Brain microvascular endothelial cell (primary cell): ENCODE data around the gene TLNRD1.

Source experiments
- DNase-seq: peaks from one replicate; pipeline ENCODE4 v3.0.0-alpha.2; 2020
- H3K27ac ChIP-seq: fragments of 250-450 bp; sonication (Bioruptor Pico); 2 replicates; pipeline ENCODE4 v1.5.1; 2020; ENCODE audit warnings: mild to moderate bottlenecking, moderate library complexity
- H3K27me3 ChIP-seq: fragments of 250-450 bp; sonication (Bioruptor Pico); replicated peaks from 2 replicates; pipeline ENCODE4 v1.5.1; 2020; ENCODE audit warnings: mild to moderate bottlenecking
- H3K36me3 ChIP-seq: fragments of 250-450 bp; sonication (Bioruptor Pico); replicated peaks from 2 replicates; pipeline ENCODE4 v1.5.1; 2020; ENCODE audit warnings: mild to moderate bottlenecking
- H3K4me3 ChIP-seq: 2 replicates; pipeline ENCODE4 v1.5.1; 2011; ENCODE audit warnings: low read depth, mild to moderate bottlenecking, control low read depth, low read length, moderate library complexity
- CTCF ChIP-seq: IDR thresholded peaks from 2 replicates; pipeline ENCODE4 v1.5.1; 2011; ENCODE audit warnings: low read depth, mild to moderate bottlenecking, moderate library complexity, low read length, control low read depth, inconsistent platforms; ENCODE audit errors: missing control alignments
- in situ Hi-C: cut with HindIII; loops from 2 replicates; pipeline ENCODE4 v1.10.0; 2017; ENCODE audit warnings: low sequenced_read_pairs, low pct_ligation_motif_present

TLNRD1 gene

DNA sequence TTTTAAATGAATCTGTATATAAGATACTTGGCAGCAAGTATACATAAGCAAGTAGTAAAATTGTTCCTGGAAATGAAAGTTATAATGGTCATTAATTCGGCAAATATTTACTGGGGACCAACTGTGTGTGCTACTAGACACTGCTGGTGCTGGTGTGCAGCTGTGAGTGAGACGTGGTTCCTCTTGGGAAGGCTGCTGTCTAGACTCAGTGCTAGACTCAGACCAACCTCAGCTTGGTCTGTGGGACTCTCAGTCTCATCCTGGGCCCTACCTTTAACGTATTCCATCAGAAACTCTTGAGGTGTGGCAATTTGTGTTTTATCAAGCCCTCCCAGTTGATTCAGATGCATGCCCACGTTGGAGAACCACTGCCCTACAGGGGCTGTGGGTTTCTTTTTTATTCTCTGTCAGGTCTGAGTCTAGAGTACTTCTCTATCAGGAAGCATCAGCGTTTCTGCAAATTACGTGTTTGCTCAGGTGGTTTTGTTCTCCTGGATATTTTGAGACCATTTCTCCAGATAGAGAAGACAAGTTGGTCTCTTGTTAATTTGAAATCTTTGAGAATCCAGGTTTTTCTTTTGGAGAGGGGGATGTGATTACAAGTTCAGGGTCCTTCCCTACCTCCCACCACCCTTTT, 6.8 kb downstream of the TLNRD1 start:
- in situ Hi-C loops: no loop called here
- H3K4me3 ChIP-seq: no peak overlapping the region
- no peaks in the 10 kb centered on the region for H3K27me3 ChIP-seq
- no peak for TF ChIP-seq CTCF
- no peaks in the 10 kb centered on the region for H3K36me3 ChIP-seq
- H3K27ac ChIP-seq: no peak overlapping the region
- no peak for DNase-seq

DNA sequence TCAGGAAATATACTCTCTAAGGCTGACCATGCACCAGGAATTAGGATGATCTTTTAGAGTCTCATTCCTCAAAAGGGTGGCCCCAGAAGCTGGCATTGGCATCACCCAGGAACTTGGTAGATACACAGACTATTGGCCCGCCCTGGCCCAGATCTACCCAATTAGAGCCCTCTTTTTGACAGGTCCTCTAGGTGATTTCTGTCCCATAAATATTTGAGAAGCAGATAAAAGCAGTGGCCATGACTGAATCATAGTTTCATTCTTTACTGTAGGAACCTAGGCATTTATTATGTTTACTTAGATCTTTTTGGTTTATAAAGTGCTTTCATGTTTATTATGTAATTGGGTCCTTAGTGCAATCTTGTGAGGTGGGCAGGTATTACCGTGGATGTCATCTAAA, 7.6 kb downstream of the TLNRD1 start:
- DNase-seq: no peak
- Histone ChIP-seq H3K27me3 (no peaks in the 10 kb centered on the region), H3K27ac (no peak overlapping the region), H3K4me3 (no peak overlapping the region), H3K36me3 (no peaks in the 10 kb centered on the region)
- no peak for TF ChIP-seq CTCF
- in situ Hi-C loops: no loop called here

DNA sequence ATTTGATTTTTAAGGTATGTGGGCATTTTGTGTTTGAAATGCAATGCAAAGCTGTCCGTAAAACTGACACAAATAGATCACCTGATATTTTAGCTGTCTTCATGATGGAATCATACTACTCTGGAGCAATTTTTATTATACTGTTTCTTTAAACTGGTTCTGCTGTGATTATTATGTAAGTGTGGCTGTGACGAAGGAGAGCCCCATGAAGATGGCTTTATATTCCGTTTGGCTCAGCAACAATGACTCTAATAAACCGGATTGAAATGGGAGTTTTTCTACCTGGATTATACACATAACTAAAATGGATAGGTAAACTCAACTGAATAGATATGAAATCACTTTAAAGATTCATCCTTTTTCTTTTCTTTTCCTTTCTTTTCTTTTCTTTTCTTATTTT, 9.4 kb downstream of the TLNRD1 start:
- in situ Hi-C loops: no loop called here
- Histone ChIP-seq H3K27ac (no peak overlapping the region), H3K27me3 (no peaks in the 10 kb centered on the region), H3K36me3 (no peaks in the 10 kb centered on the region), H3K4me3 (no peak overlapping the region)
- DNase-seq: no peak
- no peak for TF ChIP-seq CTCF

DNA sequence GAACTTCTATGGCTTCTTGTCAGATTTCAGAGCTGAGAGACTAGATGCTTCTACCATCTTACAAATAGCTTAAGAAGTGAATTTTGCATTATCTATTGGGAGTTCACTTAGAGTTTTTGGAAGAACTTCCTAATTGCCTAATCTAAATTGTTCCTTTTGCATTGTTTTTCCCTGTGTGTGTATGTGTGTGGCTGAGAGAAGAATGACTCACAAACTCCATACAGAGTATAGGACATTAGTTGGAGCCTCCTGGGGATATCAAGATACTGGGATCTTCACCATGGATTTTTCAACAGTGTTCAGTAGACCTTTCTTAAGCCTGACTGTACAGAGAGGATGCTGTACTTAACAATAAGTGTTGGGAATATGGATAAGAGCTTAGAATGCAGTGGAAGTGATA, 10.9 kb downstream of the TLNRD1 start:
- no peak overlapping the region for H3K27ac ChIP-seq
- H3K36me3 ChIP-seq: no peaks in the 10 kb centered on the region
- no peak for TF ChIP-seq CTCF
- no peak for DNase-seq
- in situ Hi-C loops: no loop called here
- H3K4me3 ChIP-seq: no peak overlapping the region
- no peaks in the 10 kb centered on the region for H3K27me3 ChIP-seq

DNA sequence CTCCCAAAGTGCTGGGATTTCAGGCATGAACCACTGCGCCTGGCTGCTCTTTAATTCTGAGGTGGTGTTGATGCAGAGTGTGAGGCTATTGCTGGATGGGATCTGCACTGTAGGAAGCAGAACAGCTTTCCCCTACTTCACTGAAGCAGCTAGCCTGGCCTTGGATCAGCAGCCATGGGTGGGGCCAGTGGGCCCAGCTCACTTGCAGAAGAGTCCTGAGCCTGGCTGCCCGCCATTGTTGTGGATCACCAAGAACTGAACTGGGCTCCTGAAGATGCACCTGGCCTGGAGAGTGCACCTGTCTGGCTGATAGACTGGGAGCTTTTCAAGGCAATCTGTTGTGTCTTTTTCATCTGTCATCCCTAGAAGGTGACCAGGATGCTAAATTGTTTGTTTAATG, 11.9 kb downstream of the TLNRD1 start:
- H3K27me3 ChIP-seq: no peaks in the 10 kb centered on the region
- no peak for DNase-seq
- no peak overlapping the region for H3K27ac ChIP-seq
- TF ChIP-seq CTCF: no peak
- no peaks in the 10 kb centered on the region for H3K36me3 ChIP-seq
- in situ Hi-C loops: no loop called here
- no peak overlapping the region for H3K4me3 ChIP-seq

DNA sequence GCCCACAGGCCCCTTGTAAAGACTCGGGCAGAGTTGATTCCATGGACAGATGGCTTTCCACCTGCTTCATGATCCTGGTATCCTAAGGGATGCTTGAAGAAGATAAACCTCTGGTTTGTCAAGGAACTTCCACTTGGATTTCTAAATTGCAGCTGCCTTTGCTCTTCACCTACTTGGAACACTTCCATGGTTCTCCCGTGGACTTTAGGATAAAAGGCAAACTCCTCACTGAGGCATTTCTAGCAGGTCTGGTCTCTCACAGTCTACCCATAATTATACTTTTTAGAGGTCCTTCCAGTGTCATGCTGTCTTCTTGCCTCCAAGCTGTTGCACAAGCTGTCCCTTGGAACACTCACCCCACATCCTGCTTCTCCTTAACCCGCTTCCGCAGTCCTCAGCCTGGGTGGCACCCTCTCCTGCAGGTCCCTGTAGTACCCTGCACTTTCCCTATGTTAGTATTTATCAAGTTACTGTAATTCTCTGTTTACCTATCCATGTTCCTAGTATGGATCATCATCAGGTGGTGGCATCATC, 12.7 kb downstream of the TLNRD1 start:
- no peak for TF ChIP-seq CTCF
- no peak for DNase-seq
- Histone ChIP-seq H3K36me3 (no peaks in the 10 kb centered on the region), H3K4me3 (no peak overlapping the region), H3K27ac (no peak overlapping the region), H3K27me3 (no peaks in the 10 kb centered on the region)
- in situ Hi-C loops: no loop called here
